ENCODE data around the gene CSNK2B. TPM values are rescaled to one million over a fixed set of nuclear protein-coding genes. Genes with fewer than 3 reads are reported as not detected.

The CSNK2B gene
- total RNA-seq, 1 experiment from 2014 or later: 219 TPM

DNA sequence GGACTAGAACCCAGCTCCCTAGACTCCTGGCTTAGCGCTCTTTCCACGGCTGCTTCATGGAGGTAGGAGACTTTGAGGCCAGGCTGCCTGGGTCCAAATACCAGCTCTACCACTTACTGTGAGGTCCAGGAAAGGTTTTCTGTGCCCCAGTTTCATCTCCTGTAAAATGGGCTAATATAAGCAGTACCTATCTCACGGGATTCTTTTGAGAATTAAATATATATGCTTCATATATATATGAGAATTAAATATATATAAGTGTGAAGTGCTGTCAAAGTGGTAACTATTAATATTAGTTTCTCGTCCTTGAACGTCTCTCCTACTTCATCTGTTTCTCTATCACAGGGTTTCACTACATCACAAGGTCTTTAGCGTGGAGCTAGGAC, 25.2 kb downstream of the CSNK2B start:
- Histone ChIP-seq H3K27me3 (ENCODE audit: control insufficient read depth, insufficient read depth, low read length) (no peaks in the 10 kb centered on the region), H3K4me3 (ENCODE audit: low read depth in 2 of 2, low read length in 2 of 2) (no peak overlapping the region), H3K4me1 (ENCODE audit: control insufficient read depth, insufficient read depth, low read length) (no peaks in the 10 kb centered on the region), H3K9me3 (ENCODE audit: control insufficient read depth, insufficient read depth, low read depth, low read length) (no peaks in the 10 kb centered on the region), H3K27ac (ENCODE audit: low read length) (no peak overlapping the region), H3K36me3 (ENCODE audit: control insufficient read depth, insufficient read depth, low read length) (0 out of 2 replicates have a peak, but pooled peaks cover 5% of the 10 kb centered on the region)
- BruUV-seq (replicated peaks): no TSS peak
- ATAC-seq: no peak
- CTCF ChIA-PET: no interaction called here
- intact Hi-C loops (cut with micrococcal nuclease; ENCODE audit: unreplicated experiment): no loop called here
- TF ChIP-seq POLR2AphosphoS5 (IDR thresholded peaks at IDR 0.05; ENCODE audit: low read depth, low read length) (no peak), CTCF (IDR thresholded peaks at IDR 0.05) (no peak), SIN3A (IDR thresholded peaks at IDR 0.05; ENCODE audit: borderline replicate concordance, insufficient read depth, low read depth, low read length) (no peak), TCF7L2 (IDR thresholded peaks at IDR 0.05; ENCODE audit: low read depth, low read length) (no peak), REST (IDR thresholded peaks at IDR 0.05; ENCODE audit: insufficient read depth in 1 of 2, low read depth in 2 of 2, low read length in 1 of 2) (no peak)
- no peak for DNase-seq (ENCODE audit: low read depth, low spot score)
- POLR2A ChIA-PET: no interaction called here
- in situ Hi-C loops (cut with HindIII; ENCODE audit: low pct_unique_long_range_greater_than_20kb, low sequenced_read_pairs): no loop called here

GRCh38 chr6:31691564-31692108, 25.8 kb downstream of the CSNK2B start:
- no TSS peak for BruUV-seq (replicated peaks)
- ChIA-PET POLR2A (no interaction called here), CTCF (interaction anchor here (0.6 kb wide), 1 partner anchor 12 kb away, joined by 3 read pairs; the partner anchor contains the start of gene ABHD16A)
- Histone ChIP-seq H3K27me3 (ENCODE audit: control insufficient read depth, insufficient read depth, low read length) (no peaks in the 10 kb centered on the region), H3K9me3 (ENCODE audit: control insufficient read depth, insufficient read depth, low read depth, low read length) (no peaks in the 10 kb centered on the region), H3K4me3 (ENCODE audit: low read depth in 2 of 2, low read length in 2 of 2) (no peak overlapping the region), H3K4me1 (ENCODE audit: control insufficient read depth, insufficient read depth, low read length) (no peaks in the 10 kb centered on the region), H3K27ac (ENCODE audit: low read length) (no peak overlapping the region), H3K36me3 (ENCODE audit: control insufficient read depth, insufficient read depth, low read length) (0 out of 2 replicates have a peak, but pooled peaks cover 5% of the 10 kb centered on the region)
- in situ Hi-C loops (cut with HindIII; ENCODE audit: low pct_unique_long_range_greater_than_20kb, low sequenced_read_pairs): no loop called here
- no peak for DNase-seq (ENCODE audit: low read depth, low spot score)
- no peak for ATAC-seq
- intact Hi-C loops (cut with micrococcal nuclease; ENCODE audit: unreplicated experiment): no loop called here
- TF ChIP-seq POLR2AphosphoS5 (IDR thresholded peaks at IDR 0.05; ENCODE audit: low read depth, low read length) (no peak), CTCF (IDR thresholded peaks at IDR 0.05) (no peak), REST (IDR thresholded peaks at IDR 0.05; ENCODE audit: insufficient read depth in 1 of 2, low read depth in 2 of 2, low read length in 1 of 2) (no peak), TCF7L2 (IDR thresholded peaks at IDR 0.05; ENCODE audit: low read depth, low read length) (no peak), SIN3A (IDR thresholded peaks at IDR 0.05; ENCODE audit: borderline replicate concordance, insufficient read depth, low read depth, low read length) (no peak)

Data from Panc1 (cell line).